Brain microvascular endothelial cell (primary cell): ENCODE results near the gene VAX1.
A peak's percentile ranks its signal among the peaks of the same experiment; 100 is the strongest.

Source experiments
- DNase-seq: peaks from one replicate; pipeline ENCODE4 v3.0.0-alpha.2; 2020
- H3K27ac ChIP-seq: fragments of 250-450 bp; sonication (Bioruptor Pico); 2 replicates; pipeline ENCODE4 v1.5.1; 2020; ENCODE audit warnings: mild to moderate bottlenecking, moderate library complexity
- H3K27me3 ChIP-seq: fragments of 250-450 bp; sonication (Bioruptor Pico); replicated peaks from 2 replicates; pipeline ENCODE4 v1.5.1; 2020; ENCODE audit warnings: mild to moderate bottlenecking
- H3K36me3 ChIP-seq: fragments of 250-450 bp; sonication (Bioruptor Pico); replicated peaks from 2 replicates; pipeline ENCODE4 v1.5.1; 2020; ENCODE audit warnings: mild to moderate bottlenecking
- H3K4me3 ChIP-seq: 2 replicates; pipeline ENCODE4 v1.5.1; 2011; ENCODE audit warnings: low read depth, mild to moderate bottlenecking, control low read depth, low read length, moderate library complexity
- CTCF ChIP-seq: IDR thresholded peaks from 2 replicates; pipeline ENCODE4 v1.5.1; 2011; ENCODE audit warnings: low read depth, mild to moderate bottlenecking, moderate library complexity, low read length, control low read depth, inconsistent platforms; ENCODE audit errors: missing control alignments
- in situ Hi-C: cut with HindIII; loops from 2 replicates; pipeline ENCODE4 v1.10.0; 2017; ENCODE audit warnings: low sequenced_read_pairs, low pct_ligation_motif_present

Gene VAX1

GRCh38 chr10:117175901-117176534 is 37.9 kb upstream of the VAX1 start:
- peak; percentile 88 for TF ChIP-seq CTCF
- H3K27ac ChIP-seq = no peak overlapping the region
- H3K4me3 ChIP-seq = no peak overlapping the region
- in situ Hi-C loops = no loop called here
- peak; percentile 65 for DNase-seq
- no peaks in the 10 kb centered on the region for H3K36me3 ChIP-seq
- peaks cover 8% of the 10 kb centered on the region for H3K27me3 ChIP-seq

- Histone ChIP-seq H3K27ac (no peak overlapping the region), H3K4me3 (peak overlapping the region; percentile 36), H3K36me3 (no peaks in the 10 kb centered on the region), H3K27me3 (peaks cover 11% of the 10 kb centered on the region)
- no peak for DNase-seq
- in situ Hi-C loops = no loop called here
- TF ChIP-seq CTCF = no peak
Observed at GRCh38 chr10:117175215-117175900, 37.3 kb upstream of the VAX1 start.

- Histone ChIP-seq H3K36me3 (no peaks in the 10 kb centered on the region), H3K27ac (no peak overlapping the region), H3K27me3 (peaks cover 18% of the 10 kb centered on the region), H3K4me3 (peak overlapping the region; percentile 36)
- TF ChIP-seq CTCF = peak; percentile 91
- peak; percentile 68 for DNase-seq
- in situ Hi-C loops = loop anchor here (25.0 kb wide), 2 partner anchors 362 to 487 kb away; no protein-coding TSS in a partner anchor
Observed at GRCh38 chr10:117174439-117175214, 36.6 kb upstream of the VAX1 start.

GRCh38 chr10:117170244-117170643 is 32.2 kb upstream of the VAX1 start:
- no peak for TF ChIP-seq CTCF
- Histone ChIP-seq H3K27ac (no peak overlapping the region), H3K36me3 (no peaks in the 10 kb centered on the region), H3K4me3 (no peak overlapping the region), H3K27me3 (peaks cover 60% of the 10 kb centered on the region)
- no peak for DNase-seq
- in situ Hi-C loops = loop anchor here (25.0 kb wide), 2 partner anchors 358 to 483 kb away; no protein-coding TSS in a partner anchor

- TF ChIP-seq CTCF = no peak
- peaks cover 67% of the 10 kb centered on the region for H3K27me3 ChIP-seq
- no peak for DNase-seq
- in situ Hi-C loops = loop anchor here (25.0 kb wide), 2 partner anchors 357 to 482 kb away; no protein-coding TSS in a partner anchor
- H3K36me3 ChIP-seq = no peaks in the 10 kb centered on the region
- H3K4me3 ChIP-seq = no peak overlapping the region
- no peak overlapping the region for H3K27ac ChIP-seq
Observed at GRCh38 chr10:117169480-117169879, 31.4 kb upstream of the VAX1 start.
